ENCODE measurements around the gene PGBD5. TPM values are rescaled to one million over a fixed set of nuclear protein-coding genes. Genes with fewer than 3 reads are reported as not detected.

Gene PGBD5
- total and polyA plus RNA-seq, 2 of the 13 experiments (the other 11 are each of a cell fraction or from before 2014, with no cell fraction given): 0.04 to 0.13 TPM

- peaks cover 14% of the 10 kb centered on the region for H3K4me1 ChIP-seq (ENCODE audit: insufficient read depth, low read length)
- 47% methylated on average over 10 of the region's 10 CpGs for WGBS (ENCODE audit: low lambda C conversion rate)
- POLR2A ChIA-PET: no interaction called here
- FAIRE-seq (no peak), ATAC-seq (no peak), DNase-seq (ENCODE audit: low spot score) (no peak)
- no TSS peak for BruUV-seq (replicated peaks)
- no peaks in the 10 kb centered on the region for H3K9me3 ChIP-seq (ENCODE audit: low read length)
- peaks cover 0 to 12% of the 10 kb centered on the region in 2 experiments; a peak in 2 of 5 replicates for H3K27me3 ChIP-seq (ENCODE audit: control insufficient read depth in 1 of 2, insufficient read depth in 2 of 2, low read length in 2 of 2)
- H2AFZ ChIP-seq (ENCODE audit: low read length): no peak overlapping the region
- no peaks in the 10 kb centered on the region for H4K20me1 ChIP-seq (ENCODE audit: insufficient read depth, low read length)
- no peaks in the 10 kb centered on the region for H3K36me3 ChIP-seq (replicated peaks in 1 of 2; ENCODE audit: control insufficient read depth in 1 of 2, insufficient read depth in 2 of 2, low read length in 2 of 2)
- TF ChIP-seq ZFP62 (CRISPR knock-in tag; IDR thresholded peaks at IDR 0.05) (no peak), DZIP1 (CRISPR knock-in tag; IDR thresholded peaks at IDR 0.05) (no peak), ARNT2 (CRISPR knock-in tag; IDR thresholded peaks at IDR 0.05; ENCODE audit: low read depth) (no peak)
- H3K9ac ChIP-seq (ENCODE audit: insufficient read depth, low read depth, low read length): no peak overlapping the region
- no peak overlapping the region for H3K27ac ChIP-seq (ENCODE audit: extremely low read length, insufficient read depth, low read length)
- no peaks in the 10 kb centered on the region for H3K79me2 ChIP-seq (ENCODE audit: insufficient read depth, low read length)
- H3K4me2 ChIP-seq (ENCODE audit: low read depth, low read length): no peak overlapping the region
- in situ Hi-C loops (cut with HindIII; ENCODE audit: extremely low pct_ligation_motif_present, low pct_unique_long_range_greater_than_20kb): no loop called here
- H3K4me3 ChIP-seq (replicated peaks in 1 of 3; ENCODE audit: insufficient read depth in 1 of 3, low read depth in 2 of 3, low read length in 3 of 3): no peak overlapping the region
- intact Hi-C loops (cut with micrococcal nuclease; ENCODE audit: unreplicated experiment): no loop called here
- CTCF ChIA-PET (ENCODE audit: low intra/inter-chr PET ratio, low total read pairs): no interaction called here
These were observed 56.0 kb downstream of the PGBD5 start for GRCh38 chr1:230370109-230370508.

GRCh38 chr1:230368871-230369270 is 57.3 kb downstream of the PGBD5 start:
- no TSS peak for BruUV-seq (replicated peaks)
- no peak for FAIRE-seq
- no peaks in the 10 kb centered on the region for H3K9me3 ChIP-seq (ENCODE audit: low read length)
- no peak for DNase-seq (ENCODE audit: low spot score)
- H3K27ac ChIP-seq (ENCODE audit: extremely low read length, insufficient read depth, low read length): no peak overlapping the region
- no peaks in the 10 kb centered on the region for H3K36me3 ChIP-seq (replicated peaks in 1 of 2; ENCODE audit: control insufficient read depth in 1 of 2, insufficient read depth in 2 of 2, low read length in 2 of 2)
- in situ Hi-C loops (cut with HindIII; ENCODE audit: extremely low pct_ligation_motif_present, low pct_unique_long_range_greater_than_20kb) (no loop called here), intact Hi-C loops (cut with micrococcal nuclease; ENCODE audit: unreplicated experiment) (no loop called here)
- peaks cover 14% of the 10 kb centered on the region for H3K4me1 ChIP-seq (ENCODE audit: insufficient read depth, low read length)
- no peaks in the 10 kb centered on the region for H3K79me2 ChIP-seq (ENCODE audit: insufficient read depth, low read length)
- WGBS (ENCODE audit: low lambda C conversion rate): 13% methylated on average over 4 of the region's 4 CpGs
- no peak overlapping the region for H3K4me3 ChIP-seq (replicated peaks in 1 of 3; ENCODE audit: insufficient read depth in 1 of 3, low read depth in 2 of 3, low read length in 3 of 3)
- no peaks in the 10 kb centered on the region for H4K20me1 ChIP-seq (ENCODE audit: insufficient read depth, low read length)
- TF ChIP-seq HNRNPUL1 (IDR thresholded peaks at IDR 0.05; ENCODE audit: low read depth, low read length) (no peak), STAG1 (CRISPR knock-in tag; IDR thresholded peaks at IDR 0.05) (no peak), SMAD1 (CRISPR knock-in tag; IDR thresholded peaks at IDR 0.05; ENCODE audit: borderline replicate concordance, low read depth) (no peak), MLX (CRISPR knock-in tag; IDR thresholded peaks at IDR 0.05) (no peak), ZNF740 (CRISPR knock-in tag; IDR thresholded peaks at IDR 0.05) (no peak), DR1 (CRISPR knock-in tag; IDR thresholded peaks at IDR 0.05) (no peak)
- H3K27me3 ChIP-seq (ENCODE audit: control insufficient read depth in 1 of 2, insufficient read depth in 2 of 2, low read length in 2 of 2): peaks cover 0 to 10% of the 10 kb centered on the region in 2 experiments; a peak in 2 of 5 replicates
- no peak overlapping the region for H3K4me2 ChIP-seq (ENCODE audit: low read depth, low read length)
- no peak overlapping the region for H2AFZ ChIP-seq (ENCODE audit: low read length)
- H3K9ac ChIP-seq (ENCODE audit: insufficient read depth, low read depth, low read length): no peak overlapping the region
- ATAC-seq: no peak
- ChIA-PET POLR2A (no interaction called here), CTCF (ENCODE audit: low intra/inter-chr PET ratio, low total read pairs) (no interaction called here)
